SK-N-SH (cell line): Measurements from ENCODE around the gene RNU4-1. TPM values are rescaled to one million over a fixed set of nuclear protein-coding genes. Genes with fewer than 3 reads are reported as not detected.

ENCODE experiments used
- CTCF ChIA-PET: fragments of 300-600, 350-600 bp; formaldehyde crosslinking; extraction: SDS; loops from one replicate; lab custom pipeline; 2021; lab: Yijun Ruan, JAX
- POLR2A ChIA-PET: fragments of 350-600 bp; sonication (Branson Sonifier 250); formaldehyde crosslinking; extraction: SDS; loops from one replicate; lab custom pipeline; 2020; ENCODE audit warnings: antibody characterized with exemption, inconsistent platforms; lab: Yijun Ruan, JAX
- DNase-seq: peaks from one replicate; pipeline ENCODE4 v3.0.0; 2012
- H2AFZ ChIP-seq: fragments of 200-600 bp; sonication (generic); 2 replicates; pipeline ENCODE4 v1.8.1; 2016; ENCODE audit warnings: antibody characterized with exemption, mild to moderate bottlenecking, low read depth
- H3F3A ChIP-seq: fragments of 200-600 bp; sonication (generic); replicated peaks from 2 replicates; pipeline ENCODE3; 2016; ENCODE audit warnings: antibody characterized with exemption, mild to moderate bottlenecking; ENCODE audit not compliant: insufficient read depth
- H3K27ac ChIP-seq, 2 experiments: fragments of 200-500 bp in 1 of 2; fragments of 200-600 bp in 1 of 2; sonication (Bioruptor generic) in 1 of 2; sonication (generic), shearing (Covaris generic) in 1 of 2; 2 replicates each; pipeline versions ENCODE4 v1.5.1 to v1.6.1; 2014 to 2016; ENCODE audit warnings: low read depth in 2 of 2, inconsistent platforms in 1 of 2, low read length in 1 of 2, mild to moderate bottlenecking in 1 of 2, mixed read lengths in 1 of 2
- H3K27me3 ChIP-seq: fragments of 200-600 bp; sonication (generic), shearing (Covaris generic); 2 replicates; pipeline ENCODE4 v1.6.1; 2016; ENCODE audit warnings: mixed run types; ENCODE audit not compliant: insufficient read depth
- H3K36me3 ChIP-seq, 2 experiments: fragments of 200-500 bp in 1 of 2; fragments of 200-600 bp in 1 of 2; sonication (Bioruptor generic) in 1 of 2; sonication (generic) in 1 of 2; replicated peaks in 1 of 2; 2 replicates each; pipeline versions ENCODE3 to v1.5.1; 2014 to 2016; ENCODE audit warnings: low read length in 1 of 2, mild to moderate bottlenecking in 1 of 2; ENCODE audit not compliant: insufficient read depth in 2 of 2, control insufficient read depth in 1 of 2
- H3K4me1 ChIP-seq, 2 experiments: fragments of 200-500 bp in 1 of 2; fragments of 200-600 bp in 1 of 2; sonication (Bioruptor generic) in 1 of 2; sonication (generic), shearing (Covaris generic) in 1 of 2; 2 replicates each; pipeline versions ENCODE4 v1.5.1 to v1.6.1; 2014 to 2016; ENCODE audit warnings: low read depth in 1 of 2, low read length in 1 of 2, mixed run types in 1 of 2; ENCODE audit not compliant: insufficient read depth in 2 of 2, control insufficient read depth in 1 of 2
- H3K4me2 ChIP-seq: fragments of 200-600 bp; sonication (generic), shearing (Covaris generic); 2 replicates; pipeline ENCODE4 v1.6.1; 2017; ENCODE audit warnings: mixed run types
- H3K4me3 ChIP-seq, 2 experiments: fragments of 200-500 bp in 1 of 2; fragments of 200-600 bp in 1 of 2; sonication (Bioruptor generic) in 1 of 2; sonication (generic), shearing (Covaris generic) in 1 of 2; 2 replicates each; pipeline versions ENCODE4 v1.5.1 to v1.8.1; 2014 to 2016; ENCODE audit warnings: low read depth in 2 of 2, inconsistent platforms in 1 of 2, low read length in 1 of 2, mild to moderate bottlenecking in 1 of 2, mixed read lengths in 1 of 2, moderate library complexity in 1 of 2
- H3K79me2 ChIP-seq: fragments of 200-600 bp; sonication (generic); 2 replicates; pipeline ENCODE4 v1.8.1; 2017; ENCODE audit warnings: mild to moderate bottlenecking; ENCODE audit not compliant: insufficient read depth
- H3K9ac ChIP-seq: fragments of 200-600 bp; sonication (generic); 2 replicates; pipeline ENCODE4 v1.6.1; 2017; ENCODE audit warnings: mixed run types
- H3K9me2 ChIP-seq: fragments of 200-600 bp; sonication (generic); 2 replicates; pipeline ENCODE4 v1.6.1; 2017; ENCODE audit warnings: mixed run types
- H3K9me3 ChIP-seq: fragments of 200-600 bp; sonication (generic); 2 replicates; pipeline ENCODE4 v1.6.1; 2017; ENCODE audit warnings: mixed run types, mild to moderate bottlenecking, moderate library complexity
- H4K20me1 ChIP-seq: fragments of 200-600 bp; sonication (generic); 2 replicates; pipeline ENCODE4 v1.6.1; 2017; ENCODE audit warnings: mild to moderate bottlenecking, mixed run types; ENCODE audit not compliant: insufficient read depth
- ELF1 ChIP-seq: IDR thresholded peaks from 2 replicates; pipeline ENCODE4 v1.4.0; 2012
- FOSL2 ChIP-seq: IDR thresholded peaks from 2 replicates; pipeline ENCODE4 v1.4.0; 2012; ENCODE audit warnings: low read depth, mild to moderate bottlenecking, moderate library complexity, borderline replicate concordance
- FOXJ3 ChIP-seq: sonication (generic); formaldehyde crosslinking; IDR thresholded peaks from 2 replicates; pipeline ENCODE4 v1.5.1; 2020; ENCODE audit warnings: mild to moderate bottlenecking, missing genetic modification reagents
- FOXM1 ChIP-seq: IDR thresholded peaks from 2 replicates; pipeline ENCODE4 v1.4.0; 2012; ENCODE audit warnings: low read depth, mild to moderate bottlenecking
- RCOR1 ChIP-seq: fragments of 150-350 bp; IDR thresholded peaks from 2 replicates; pipeline ENCODE4 v1.6.1; 2017; ENCODE audit warnings: antibody characterized with exemption, low read length
- REST ChIP-seq: IDR thresholded peaks from 2 replicates; pipeline ENCODE4 v1.6.1; 2012; ENCODE audit warnings: mild to moderate bottlenecking, low read depth, low read length, moderate library complexity
- RFX5 ChIP-seq: IDR thresholded peaks from 2 replicates; pipeline ENCODE4 v1.6.1; 2012; ENCODE audit warnings: mild to moderate bottlenecking, improper control_type of control experiment, low read length
- WGBS: methylation state at CpG from one replicate; pipeline ENCODE4 v1.1.6; 2017; ENCODE audit warnings: low lambda C conversion rate; 5-methylcytosine and 5-hydroxymethylcytosine counted together
- polyA plus RNA-seq, 3 experiments: library from polyadenylated mRNA; depleted of rRNA; stranded (reverse); fragments of >200 nt; gene quantifications; 2 replicates each; pipeline ENCODE4 v1.2.3, GENCODE V29; 2012
- TF ChIP-seq, protein P1 (sequence below): IDR thresholded peaks from 2 replicates; pipeline ENCODE4; 2012
- TF ChIP-seq, protein P2 (sequence below): IDR thresholded peaks from 2 replicates; pipeline ENCODE4 v1.4.0; 2012; ENCODE audit warnings: low read depth, borderline replicate concordance

RNU4-1 gene
- polyA plus RNA-seq, 1 of the 3 experiments (the other 2 are of a cell fraction): not detected

DNA sequence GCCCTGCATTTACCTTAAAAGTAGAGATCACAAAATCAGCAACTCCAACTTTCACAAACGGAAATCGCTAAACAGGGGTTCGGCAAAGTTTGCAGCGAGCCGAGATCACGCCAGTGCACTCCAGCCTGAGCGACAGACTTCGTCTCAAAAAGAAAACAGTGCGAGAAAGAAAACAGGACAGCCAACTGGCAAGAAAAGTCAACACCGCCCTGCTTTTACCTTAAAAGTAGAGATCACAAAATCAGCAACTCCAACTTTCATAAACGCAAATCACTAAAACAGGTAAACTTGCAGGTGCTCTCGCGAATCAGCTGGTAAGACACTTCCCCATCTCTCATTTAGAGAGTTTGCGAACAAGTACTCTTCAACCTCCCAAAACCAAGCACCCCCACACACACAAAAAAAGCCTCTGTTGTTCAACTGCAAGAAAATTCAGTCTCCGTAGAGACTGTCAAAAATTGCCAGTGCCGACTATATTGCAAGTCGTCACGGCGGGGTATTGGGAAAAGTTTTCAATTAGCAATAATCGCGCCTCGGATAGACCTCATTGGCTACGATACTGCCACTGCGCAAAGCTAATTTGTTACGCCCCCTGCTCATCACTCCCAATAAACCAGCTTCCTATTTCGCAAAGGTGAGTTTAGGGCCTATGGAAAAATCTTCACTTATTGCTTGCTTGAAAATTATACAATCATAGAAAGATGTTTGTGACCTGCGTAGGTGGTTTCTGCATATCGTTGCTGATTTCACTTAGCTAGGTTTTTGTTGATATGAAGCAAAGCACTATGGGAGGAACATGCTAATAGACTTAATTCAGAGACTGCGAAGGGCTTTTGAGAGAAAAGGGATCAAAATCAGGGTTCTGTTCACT is at the start of gene RNU4-1 (continued):
- TF ChIP-seq, protein P1, sequence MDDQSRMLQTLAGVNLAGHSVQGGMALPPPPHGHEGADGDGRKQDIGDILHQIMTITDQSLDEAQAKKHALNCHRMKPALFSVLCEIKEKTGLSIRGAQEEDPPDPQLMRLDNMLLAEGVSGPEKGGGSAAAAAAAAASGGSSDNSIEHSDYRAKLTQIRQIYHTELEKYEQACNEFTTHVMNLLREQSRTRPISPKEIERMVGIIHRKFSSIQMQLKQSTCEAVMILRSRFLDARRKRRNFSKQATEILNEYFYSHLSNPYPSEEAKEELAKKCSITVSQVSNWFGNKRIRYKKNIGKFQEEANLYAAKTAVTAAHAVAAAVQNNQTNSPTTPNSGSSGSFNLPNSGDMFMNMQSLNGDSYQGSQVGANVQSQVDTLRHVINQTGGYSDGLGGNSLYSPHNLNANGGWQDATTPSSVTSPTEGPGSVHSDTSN: peak; percentile 71
- TF ChIP-seq, protein P2, sequence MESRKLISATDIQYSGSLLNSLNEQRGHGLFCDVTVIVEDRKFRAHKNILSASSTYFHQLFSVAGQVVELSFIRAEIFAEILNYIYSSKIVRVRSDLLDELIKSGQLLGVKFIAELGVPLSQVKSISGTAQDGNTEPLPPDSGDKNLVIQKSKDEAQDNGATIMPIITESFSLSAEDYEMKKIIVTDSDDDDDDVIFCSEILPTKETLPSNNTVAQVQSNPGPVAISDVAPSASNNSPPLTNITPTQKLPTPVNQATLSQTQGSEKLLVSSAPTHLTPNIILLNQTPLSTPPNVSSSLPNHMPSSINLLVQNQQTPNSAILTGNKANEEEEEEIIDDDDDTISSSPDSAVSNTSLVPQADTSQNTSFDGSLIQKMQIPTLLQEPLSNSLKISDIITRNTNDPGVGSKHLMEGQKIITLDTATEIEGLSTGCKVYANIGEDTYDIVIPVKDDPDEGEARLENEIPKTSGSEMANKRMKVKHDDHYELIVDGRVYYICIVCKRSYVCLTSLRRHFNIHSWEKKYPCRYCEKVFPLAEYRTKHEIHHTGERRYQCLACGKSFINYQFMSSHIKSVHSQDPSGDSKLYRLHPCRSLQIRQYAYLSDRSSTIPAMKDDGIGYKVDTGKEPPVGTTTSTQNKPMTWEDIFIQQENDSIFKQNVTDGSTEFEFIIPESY: peak; percentile 92
- peak; percentile 43 for TF ChIP-seq FOSL2
- peak; percentile 22; the same call in 1 of the 2 replicates for TF ChIP-seq ELF1
- TF ChIP-seq RCOR1: peak; percentile 68

- Histone ChIP-seq H3K79me2 (no peaks in the 10 kb centered on the region), H3K36me3 (no peaks in the 10 kb centered on the region), H3K9me3 (no peaks in the 10 kb centered on the region; the same call in 1 of the 2 replicates), H3K9me2 (no peaks in the 10 kb centered on the region), H3K4me3 (no peak overlapping the region), H3F3A (no peaks in the 10 kb centered on the region), H3K27ac (no peak overlapping the region), H3K4me1 (no peaks in the 10 kb centered on the region), H3K9ac (no peak overlapping the region), H2AFZ (no peak overlapping the region), H3K4me2 (no peak overlapping the region), H4K20me1 (no peaks in the 10 kb centered on the region), H3K27me3 (no peaks in the 10 kb centered on the region)
- ChIA-PET POLR2A (no interaction called here), CTCF (interaction anchor here (0.6 to 1.5 kb wide), 3 partner anchors 42 to 97 kb away, joined by 3 to 5 read pairs (median 4); no protein-coding TSS in a partner anchor)
- TF ChIP-seq FOXM1 (no peak), FOXJ3 (CRISPR knock-in tag) (no peak), REST (no peak), RCOR1 (no peak), RFX5 (no peak)
- 87% methylated on average over 18 of the region's 30 CpGs for WGBS
- no peak for DNase-seq
Measured at GRCh38 chr12:120342175-120343038, 49.4 kb upstream of the RNU4-1 start.
